K562 (cell line): Measurements from ENCODE around the gene CNTN2. TPM values are rescaled to one million over a fixed set of nuclear protein-coding genes. Genes with fewer than 3 reads are reported as not detected.

Experiments used
- ATAC-seq: fragments of 200-7000 bp; cut with Tn5 transposase; 3 replicates; pipeline ENCODE4 v1.9.1; 2020; ENCODE audit warnings: moderate library complexity
- BruUV-seq: library from RNA; stranded (reverse); fragments of 400-500 nt; replicated peaks from 2 replicates; lab custom pipeline; 2021; lab: Mats Ljungman, UMichigan
- CTCF ChIA-PET: fragments of 300-600 bp; formaldehyde crosslinking; extraction: SDS; loops from one replicate; lab custom pipeline; 2021; ENCODE audit warnings: low intra/inter-chr PET ratio; lab: Yijun Ruan, JAX
- POLR2A ChIA-PET: fragments of 300-600, 350-650 bp; sonication (Branson Sonifier 250); formaldehyde crosslinking; extraction: SDS; loops from one replicate; lab custom pipeline; 2021; ENCODE audit warnings: antibody characterized with exemption, inconsistent platforms; lab: Yijun Ruan, JAX
- DNase-seq, 4 experiments: peaks; one replicate each; pipeline versions ENCODE4 v3.0.0 to v3.0.0-alpha.2; 2011 to 2018; ENCODE audit warnings: low spot score in 3 of 4, mixed read lengths in 3 of 4; ENCODE audit errors: extremely low read depth in 1 of 4
- FAIRE-seq: peaks from 2 replicates; lab custom pipeline; 2011; peaks lifted over from hg19 to GRCh38; lab: Jason Lieb, UNC
- H2AFZ ChIP-seq: 2 replicates; pipeline ENCODE4 v1.6.0; 2011; ENCODE audit warnings: low read depth, low read length, control low read depth, inconsistent platforms
- H3K27ac ChIP-seq: fragments of 200-600 bp; 3 replicates; pipeline ENCODE4 v1.8.0; 2011; ENCODE audit warnings: low read depth, mild to moderate bottlenecking, control low read depth, inconsistent platforms, low read length, moderate library complexity, mixed read lengths; ENCODE audit errors: extremely low read depth
- H3K27me3 ChIP-seq, 2 experiments: fragments of 300-600 bp in 1 of 2; 2 replicates in 1 of 2; 3 replicates in 1 of 2; pipeline versions ENCODE4 v1.6.0 to v1.8.0; 2011; ENCODE audit warnings: inconsistent platforms in 2 of 2, low read length in 2 of 2, mild to moderate bottlenecking in 1 of 2, mixed read lengths in 1 of 2, moderate library complexity in 1 of 2; ENCODE audit not compliant: control insufficient read depth in 2 of 2, insufficient read depth in 2 of 2
- H3K36me3 ChIP-seq: fragments of 300-600 bp; 3 replicates; pipeline ENCODE4 v1.8.0; 2011; ENCODE audit warnings: mild to moderate bottlenecking, low read length, inconsistent platforms; ENCODE audit not compliant: control insufficient read depth, insufficient read depth
- H3K4me1 ChIP-seq, 2 experiments: fragments of 200-600 bp in 1 of 2; replicated peaks in 1 of 2; 2 replicates in 1 of 2; 3 replicates in 1 of 2; pipeline versions ENCODE4 v1.5.1 to v1.8.0; 2011; ENCODE audit warnings: inconsistent platforms in 2 of 2, low read length in 2 of 2, mild to moderate bottlenecking in 1 of 2, mixed read lengths in 1 of 2, moderate library complexity in 1 of 2; ENCODE audit not compliant: control insufficient read depth in 2 of 2, insufficient read depth in 2 of 2
- H3K4me2 ChIP-seq: 2 replicates; pipeline ENCODE4 v1.6.1; 2011; ENCODE audit warnings: low read length, control low read depth, inconsistent platforms, mixed read lengths; ENCODE audit not compliant: insufficient read depth
- H3K4me3 ChIP-seq: fragments of 200-600 bp; sonication (generic), shearing (Covaris generic); 2 replicates; pipeline ENCODE4 v1.5.1; 2016; ENCODE audit warnings: control low read depth, inconsistent platforms
- H3K79me2 ChIP-seq: fragments of 200-600 bp; 3 replicates; pipeline ENCODE4 v1.8.0; 2011; ENCODE audit warnings: low read length, inconsistent platforms; ENCODE audit not compliant: control insufficient read depth, insufficient read depth
- H3K9ac ChIP-seq, 2 experiments: 2 replicates each; pipeline versions ENCODE4 v1.6.0 to v1.6.1; 2011; ENCODE audit warnings: low read depth in 2 of 2, low read length in 2 of 2, control low read depth in 1 of 2, inconsistent platforms in 1 of 2, mild to moderate bottlenecking in 1 of 2, mixed read lengths in 1 of 2; ENCODE audit not compliant: insufficient read depth in 1 of 2
- H3K9me1 ChIP-seq: one replicate; pipeline ENCODE4 v1.6.0; 2011; ENCODE audit warnings: inconsistent platforms, mild to moderate bottlenecking, low read length, moderate library complexity; ENCODE audit not compliant: control insufficient read depth, insufficient read depth
- H3K9me3 ChIP-seq: replicated peaks from 2 replicates; pipeline ENCODE4 v1.5.1; 2011; ENCODE audit warnings: low read depth, low read length, inconsistent platforms; ENCODE audit not compliant: control insufficient read depth, insufficient read depth
- H4K20me1 ChIP-seq: replicated peaks from 2 replicates; pipeline ENCODE4 v1.6.1; 2011; ENCODE audit warnings: low read length, inconsistent platforms, mixed read lengths; ENCODE audit not compliant: control insufficient read depth, insufficient read depth
- BCOR ChIP-seq: fragments of 450-650 bp; IDR thresholded peaks from 2 replicates; pipeline ENCODE4 v1.6.1; 2016
- CAMTA2 ChIP-seq: fragments of 250-450 bp; sonication (Bioruptor Pico); conservative IDR thresholded peaks from 2 replicates; pipeline ENCODE4 v1.5.1; 2022
- HDAC2 ChIP-seq: fragments of 450-650 bp; IDR thresholded peaks from 2 replicates; pipeline ENCODE4 v1.6.1; 2016; ENCODE audit warnings: mild to moderate bottlenecking
- HDAC6 ChIP-seq: IDR thresholded peaks from 2 replicates; pipeline ENCODE4 v1.6.1; 2012; ENCODE audit warnings: low read depth, mild to moderate bottlenecking, control low read depth, inconsistent platforms, low read length, moderate library complexity
- RBM25 ChIP-seq: fragments of 200-400 bp; formaldehyde crosslinking; IDR thresholded peaks from 2 replicates; pipeline ENCODE4 v1.6.1; 2018; ENCODE audit warnings: low read length, low read depth, moderate library complexity; ENCODE audit not compliant: severe bottlenecking
- RCOR1 ChIP-seq, 2 experiments: IDR thresholded peaks; 2 replicates each; pipeline ENCODE4 v1.6.1; 2012; ENCODE audit warnings: low read depth in 2 of 2, low read length in 2 of 2, borderline replicate concordance in 1 of 2, improper control_type of control experiment in 1 of 2
- ZNF24 ChIP-seq: fragments of 450-650 bp; IDR thresholded peaks from 2 replicates; pipeline ENCODE4 v1.6.1; 2016
- ZNF408 ChIP-seq: fragments of 250-450 bp; sonication (Bioruptor Pico); IDR thresholded peaks from 2 replicates; pipeline ENCODE4 v1.4.0; 2020; ENCODE audit warnings: low read depth, mild to moderate bottlenecking, moderate library complexity
- ZNF707 ChIP-seq: fragments of 250-450 bp; sonication (Bioruptor Pico); conservative IDR thresholded peaks from 2 replicates; pipeline ENCODE4 v1.8.0; 2022; ENCODE audit warnings: inconsistent platforms, mild to moderate bottlenecking, moderate library complexity
- WGBS: fragments of 100-300 bp; shearing (Covaris generic); methylation state at CpG from one replicate; pipeline ENCODE4 v1.1.6; 2016; ENCODE audit warnings: low coverage, mixed read lengths; ENCODE audit not compliant: insufficient coverage; ENCODE audit errors: missing lambda C conversion rate; 5-methylcytosine and 5-hydroxymethylcytosine counted together
- in situ Hi-C: fragments of 300-500 bp; cut with MboI; formaldehyde crosslinking; loops from 4 replicates; pipeline ENCODE4 v1.15.0; 2018; ENCODE audit warnings: inconsistent platforms, mixed read lengths
- intact Hi-C: fragments of 100-400 bp; cut with micrococcal nuclease; formaldehyde crosslinking; loops from 2 replicates; pipeline ENCODE4 v1.14.2; 2022
- polyA plus RNA-seq, 8 experiments: library from polyadenylated mRNA; depleted of rRNA in 4 of 8; stranded (reverse) in 5 of 8; unstranded in 3 of 8; fragments of >200 nt; fragmentation: Nextera tagmentation in 2 of 8; fragmentation: Illumina TruSeq in 1 of 8; extraction: Ambion mirVana in 2 of 8; extraction: Trizol in 1 of 8; gene quantifications; 2 replicates each; pipeline versions ENCODE4 v1.2.1 to v1.2.3, GENCODE V29; 2011 to 2014; ENCODE audit warnings: inconsistent platforms in 1 of 8, missing spikeins in 1 of 8
- total RNA-seq, 7 experiments: library from RNA; depleted of rRNA in 6 of 7; stranded (reverse); fragments of >200 nt in 6 of 7; fragmentation: Illumina TruSeq in 2 of 7; extraction: Trizol in 2 of 7; gene quantifications; 2 replicates each; pipeline versions ENCODE4 v1.2.1 to v1.2.3, GENCODE V29; 2011 to 2021; ENCODE audit warnings: low replicate concordance in 1 of 7
- TF ChIP-seq, protein P1 (sequence below): fragments of 450-650 bp; IDR thresholded peaks from 2 replicates; pipeline ENCODE4 v1.6.1; 2018; ENCODE audit warnings: mild to moderate bottlenecking, low read depth; ENCODE audit not compliant: partially characterized antibody

The CNTN2 gene
- total and polyA plus RNA-seq, 9 of the 15 experiments (the other 6 are each of a cell fraction or from before 2014, with no cell fraction given), result not detected

DNA sequence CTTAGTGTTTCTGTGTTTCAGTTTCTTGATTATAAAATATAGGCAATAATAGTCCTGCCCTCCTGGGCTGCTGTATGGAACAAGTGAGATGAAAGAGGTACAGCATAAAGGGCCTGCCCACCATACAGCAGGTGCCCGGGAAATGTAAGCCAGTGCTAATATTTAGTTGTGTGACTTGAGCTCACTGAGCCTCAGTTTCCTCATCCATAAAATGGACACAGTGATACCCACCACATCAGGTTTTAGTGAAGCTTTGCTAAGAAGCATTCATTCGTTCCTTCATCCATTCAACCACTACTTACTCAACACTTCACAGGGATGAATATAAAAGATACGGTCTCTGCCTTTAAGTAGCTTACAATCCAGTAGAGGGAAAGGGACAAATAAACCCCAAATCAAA is 19.9 kb downstream of the CNTN2 start:
- no peak overlapping the region for H3K4me2 ChIP-seq
- POLR2A ChIA-PET, result interaction anchor here (0.6 to 2.0 kb wide), 7 partner anchors 8 to 201 kb away, joined by 3 to 11 read pairs (median 4); no protein-coding TSS in a partner anchor
- in situ Hi-C loops (loop anchor here (5.0 kb wide), 1 partner anchor 86 kb away; no protein-coding TSS in a partner anchor), intact Hi-C loops (loop anchor here (1.0 to 10.0 kb wide), 2 partner anchors 193 to 258 kb away; no protein-coding TSS in a partner anchor)
- H3K27me3 ChIP-seq, result peaks cover 38 to 74% of the 10 kb centered on the region in 2 experiments
- no peak overlapping the region for H2AFZ ChIP-seq
- peaks cover 0 to 23% of the 10 kb centered on the region in 2 experiments; a peak in 3 of 5 replicates for H3K4me1 ChIP-seq
- no peaks in the 10 kb centered on the region for H3K9me3 ChIP-seq
- BruUV-seq, result no TSS peak
- H3K79me2 ChIP-seq, result no peaks in the 10 kb centered on the region
- H3K9ac ChIP-seq, result no peak overlapping the region
- no peak overlapping the region for H3K4me3 ChIP-seq
- no peaks in the 10 kb centered on the region for H3K9me1 ChIP-seq
- TF ChIP-seq, protein P1, sequence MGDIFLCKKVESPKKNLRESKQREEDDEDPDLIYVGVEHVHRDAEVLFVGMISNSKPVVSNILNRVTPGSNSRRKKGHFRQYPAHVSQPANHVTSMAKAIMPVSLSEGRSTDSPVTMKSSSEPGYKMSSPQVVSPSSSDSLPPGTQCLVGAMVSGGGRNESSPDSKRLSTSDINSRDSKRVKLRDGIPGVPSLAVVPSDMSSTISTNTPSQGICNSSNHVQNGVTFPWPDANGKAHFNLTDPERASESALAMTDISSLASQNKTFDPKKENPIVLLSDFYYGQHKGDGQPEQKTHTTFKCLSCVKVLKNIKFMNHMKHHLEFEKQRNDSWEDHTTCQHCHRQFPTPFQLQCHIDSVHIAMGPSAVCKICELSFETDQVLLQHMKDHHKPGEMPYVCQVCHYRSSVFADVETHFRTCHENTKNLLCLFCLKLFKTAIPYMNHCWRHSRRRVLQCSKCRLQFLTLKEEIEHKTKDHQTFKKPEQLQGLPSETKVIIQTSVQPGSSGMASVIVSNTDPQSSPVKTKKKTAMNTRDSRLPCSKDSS, result no peak
- TF ChIP-seq ZNF408 (CRISPR knock-in tag), result no peak
- TF ChIP-seq ZNF24, result peak; percentile 10; the same call in 1 of the 2 replicates
- peak; percentile 92 for TF ChIP-seq RBM25
- TF ChIP-seq CAMTA2 (CRISPR knock-in tag), result no peak
- TF ChIP-seq ZNF707 (CRISPR knock-in tag), result no peak
- peak; percentile 26; the same call in 1 of the 2 replicates for TF ChIP-seq HDAC2
- TF ChIP-seq HDAC6, result no peak
- 0 out of 4 replicates have a peak, but pooled peaks of 1 of the 2 experiments have one; percentile 28 for TF ChIP-seq RCOR1 (IDR thresholded peaks at IDR 0.05; ENCODE audit: borderline replicate concordance in 1 of 2, low read depth in 2 of 2, low read length in 2 of 2)
- peak; percentile 82 for TF ChIP-seq BCOR
- no peak for DNase-seq
- H4K20me1 ChIP-seq, result peaks cover 17% of the 10 kb centered on the region
- 0% methylated on average over 3 of the region's 3 CpGs for WGBS
- no peaks in the 10 kb centered on the region for H3K36me3 ChIP-seq
- FAIRE-seq, result peak; percentile 11
- no peak overlapping the region for H3K27ac ChIP-seq
- no peak for ATAC-seq
- CTCF ChIA-PET, result no interaction called here
